ENCODE measurements around the gene CTIF.

Gene CTIF

DNA sequence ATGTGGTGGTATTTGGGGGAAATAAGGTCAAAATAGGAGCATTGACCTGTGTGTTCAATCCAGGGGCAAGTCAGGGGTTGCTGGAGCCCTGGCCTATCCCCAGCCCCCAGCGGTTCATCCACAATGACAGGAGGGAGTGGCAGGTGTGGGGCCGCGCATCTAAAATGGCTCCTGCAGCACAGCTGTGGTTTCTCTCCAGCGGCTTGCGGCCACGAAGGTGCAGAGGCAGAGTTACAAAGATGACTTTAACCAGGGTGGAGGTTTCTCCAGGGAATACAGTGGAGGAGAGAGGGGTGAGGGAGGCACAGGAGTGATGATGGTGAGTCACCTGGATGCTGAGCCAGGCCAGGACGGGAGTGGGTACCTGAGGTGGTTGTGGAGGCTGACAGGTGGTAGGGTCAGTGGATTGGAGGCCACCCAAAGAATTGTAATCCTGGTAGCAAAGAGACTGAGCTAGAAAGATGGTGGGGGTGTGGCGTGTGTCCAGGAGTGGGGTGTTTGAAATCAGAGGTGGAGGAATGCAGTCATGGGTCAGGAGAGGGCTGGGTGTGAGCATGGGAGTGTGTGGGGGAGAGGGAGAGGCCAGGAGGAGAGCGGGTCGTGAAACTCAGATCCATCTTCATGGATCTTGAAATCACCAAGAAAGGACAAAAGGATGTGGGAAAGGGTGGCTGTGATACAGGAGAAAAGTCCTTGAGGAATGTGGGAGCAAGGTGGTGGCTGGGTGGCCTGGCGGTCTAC is 83.2 kb downstream of the CTIF start:
- peak; percentile 59 for DNase-seq (ENCODE audit: low spot score)

DNA sequence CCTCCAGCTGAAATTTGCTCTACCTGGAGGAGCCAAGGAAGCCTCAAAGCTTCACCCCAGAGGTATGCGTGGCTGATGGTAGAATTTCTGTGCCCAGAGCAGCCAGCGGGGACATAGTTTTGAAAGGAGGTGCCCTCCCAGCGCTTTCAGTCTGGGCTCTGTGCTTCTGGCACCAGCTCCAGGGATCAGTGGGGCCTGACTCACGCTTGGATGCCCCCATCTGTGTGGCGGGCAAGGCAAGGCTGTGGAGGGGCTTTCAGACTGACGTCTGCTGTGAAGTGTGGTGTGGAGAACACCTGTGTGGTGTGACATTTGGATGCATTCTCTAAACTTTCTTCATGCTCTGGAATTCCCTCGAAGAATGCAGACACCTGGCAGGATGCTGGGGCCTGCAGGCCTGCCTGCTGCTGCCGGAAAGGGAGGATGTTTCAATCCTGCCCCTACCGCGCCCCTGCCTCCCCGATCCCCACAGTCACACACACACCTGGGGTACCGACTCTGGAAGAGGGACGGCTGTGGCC is 84.1 kb downstream of the CTIF start:
- DNase-seq (ENCODE audit: low spot score) = peak; percentile 85

DNA sequence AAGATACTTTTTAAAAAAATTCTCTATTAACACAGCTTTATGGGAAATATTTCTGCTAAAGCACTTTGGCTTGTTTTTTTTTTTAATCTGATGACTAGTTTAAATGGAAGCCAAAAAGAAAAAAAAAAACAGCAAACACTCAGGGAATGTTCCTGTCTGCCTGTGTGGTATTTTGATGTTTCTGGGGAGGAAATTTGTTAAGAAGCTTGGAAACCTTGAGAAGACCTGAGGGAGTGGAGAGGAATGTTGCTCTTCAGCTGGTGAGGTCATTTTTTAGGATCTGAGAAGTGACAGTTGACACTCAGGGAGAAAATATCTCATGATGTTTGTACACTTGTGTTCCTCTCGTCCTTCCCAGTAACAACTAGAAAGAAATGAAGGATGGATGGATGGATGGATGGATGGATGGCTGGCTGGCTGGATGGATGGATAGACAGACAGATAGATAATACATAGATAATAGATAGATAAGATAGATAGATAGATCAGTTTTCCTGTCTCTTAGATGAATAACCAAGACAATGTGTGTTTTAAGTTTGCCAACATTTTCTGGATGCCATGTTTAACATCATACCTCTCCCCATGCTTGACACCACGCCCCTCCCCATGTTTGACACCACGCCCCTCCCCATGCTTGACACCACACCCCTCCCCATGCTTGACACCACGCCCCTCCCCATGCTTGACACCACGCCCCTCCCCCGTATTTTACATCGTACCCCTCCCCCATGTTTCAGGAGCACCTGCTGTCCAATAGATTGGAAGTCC is 84.8 kb downstream of the CTIF start:
- no peak for DNase-seq (ENCODE audit: low spot score)

DNA sequence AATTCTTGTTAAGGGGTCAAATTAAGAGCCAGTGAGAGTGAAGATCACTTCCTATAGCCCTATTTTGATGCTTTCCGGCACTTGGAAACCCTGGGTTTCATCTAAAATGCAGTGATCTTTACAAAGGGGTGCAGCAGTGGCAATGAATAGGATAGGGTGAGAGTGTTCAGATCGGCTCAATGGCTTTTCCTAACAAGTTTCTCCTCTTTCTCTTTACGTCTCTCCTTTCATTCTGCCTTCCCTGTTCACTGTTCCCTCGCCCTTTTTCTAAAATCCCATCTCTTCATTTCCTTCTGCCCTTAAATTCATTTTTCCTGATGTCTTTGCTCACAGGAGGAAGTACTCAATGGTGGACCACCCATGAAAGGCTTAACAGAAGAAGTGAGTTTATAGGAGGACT is 86.0 kb downstream of the CTIF start:
- DNase-seq (ENCODE audit: low spot score) = no peak

DNA sequence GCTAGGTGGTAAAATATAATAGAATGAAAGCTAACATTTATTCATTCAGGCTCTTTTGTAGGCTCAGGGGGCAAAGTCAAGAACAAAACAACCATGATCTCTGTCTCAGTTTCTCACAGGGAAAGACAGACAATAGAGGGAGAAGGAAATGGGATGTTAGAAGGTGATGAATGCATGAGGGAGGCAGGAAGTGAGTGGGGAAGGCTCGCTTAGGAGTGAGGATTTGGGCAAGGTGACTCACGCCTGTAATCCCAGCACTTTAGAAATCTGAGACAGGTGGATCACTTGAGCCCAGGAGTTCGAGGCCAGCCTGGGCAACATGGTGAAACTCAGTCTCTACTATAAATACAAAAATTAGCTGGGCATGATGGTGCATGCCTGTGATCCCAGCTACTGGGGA is 88.4 kb downstream of the CTIF start:
- DNase-seq (ENCODE audit: low spot score) = no peak

DNA sequence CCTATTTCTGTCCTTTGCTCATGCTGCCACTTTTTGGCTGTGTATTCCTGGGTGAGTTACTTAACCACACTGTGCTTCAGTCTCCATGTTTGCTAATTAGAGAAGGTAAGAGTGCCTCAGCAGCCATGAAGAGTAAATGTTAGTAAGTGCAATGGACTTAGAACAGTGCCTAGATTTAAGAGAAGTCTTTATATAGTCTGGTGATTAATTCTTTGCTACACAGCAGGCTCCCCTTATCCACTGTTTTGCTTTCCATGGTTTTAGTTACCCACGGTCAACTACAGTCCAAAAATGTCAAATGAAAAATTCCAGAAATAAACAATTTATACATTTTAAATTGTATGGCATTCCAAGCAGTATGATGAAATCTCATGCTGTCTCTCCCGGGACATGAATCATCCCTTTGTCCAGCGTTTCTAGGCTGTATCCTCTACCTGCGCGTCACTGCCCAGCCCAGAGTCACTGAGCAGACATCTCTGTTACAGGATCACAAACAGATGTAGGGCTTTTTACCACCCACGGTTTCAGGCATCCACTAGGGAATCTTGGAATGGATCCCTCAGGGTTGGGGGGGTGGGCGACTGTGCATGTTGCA is 91.0 kb downstream of the CTIF start:
- no peak for DNase-seq (ENCODE audit: low spot score)

DNA sequence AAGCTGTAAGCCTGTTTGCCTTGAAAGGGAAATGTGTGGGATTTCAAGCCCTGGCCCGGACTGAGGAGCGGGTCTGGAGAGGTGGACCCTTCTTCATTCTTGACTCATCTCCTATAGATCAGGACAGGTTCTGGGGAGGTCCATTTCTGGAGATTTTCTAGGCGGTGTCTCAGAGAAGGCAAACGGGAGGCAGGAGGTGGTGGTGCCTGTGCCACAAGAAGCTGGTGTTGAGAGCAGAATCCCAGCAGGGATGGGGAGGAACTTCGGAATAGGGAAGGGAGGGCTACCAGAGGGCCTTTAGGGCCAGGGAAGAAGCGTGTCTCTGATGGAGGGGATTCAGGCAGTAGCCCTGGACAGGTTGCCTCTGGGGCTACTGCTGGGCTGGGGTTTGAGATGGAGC is 93.0 kb downstream of the CTIF start:
- no peak for DNase-seq (ENCODE audit: low spot score)

DNA sequence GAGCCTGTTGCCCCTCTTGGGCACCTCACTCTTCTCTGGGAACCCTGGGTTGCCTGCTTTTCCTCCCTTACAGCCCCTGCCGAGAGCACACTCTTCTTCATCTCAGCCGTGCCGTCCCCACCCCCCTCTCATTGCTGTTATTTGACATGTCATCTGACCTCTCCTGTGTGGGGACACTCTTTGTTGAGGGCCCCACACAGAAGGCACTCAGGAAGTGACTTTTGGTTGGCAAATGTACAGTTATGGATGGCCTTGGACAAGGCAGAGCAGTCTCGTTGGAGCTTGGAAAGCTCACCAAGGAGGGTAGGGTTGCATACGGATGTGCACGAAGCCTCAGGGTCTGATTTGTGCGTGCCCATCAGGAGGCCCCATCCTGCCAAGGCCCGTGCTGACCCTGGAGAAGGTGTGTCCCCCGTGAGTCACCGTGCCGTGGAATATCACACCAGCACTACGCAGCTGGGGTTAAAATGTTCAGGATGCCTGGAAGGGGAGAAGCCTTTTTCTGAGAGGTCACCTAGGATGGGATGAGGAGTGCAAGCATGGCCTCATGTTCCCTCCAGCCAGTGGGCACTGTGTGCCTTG is 93.9 kb downstream of the CTIF start:
- no peak for DNase-seq (ENCODE audit: low spot score)

DNA sequence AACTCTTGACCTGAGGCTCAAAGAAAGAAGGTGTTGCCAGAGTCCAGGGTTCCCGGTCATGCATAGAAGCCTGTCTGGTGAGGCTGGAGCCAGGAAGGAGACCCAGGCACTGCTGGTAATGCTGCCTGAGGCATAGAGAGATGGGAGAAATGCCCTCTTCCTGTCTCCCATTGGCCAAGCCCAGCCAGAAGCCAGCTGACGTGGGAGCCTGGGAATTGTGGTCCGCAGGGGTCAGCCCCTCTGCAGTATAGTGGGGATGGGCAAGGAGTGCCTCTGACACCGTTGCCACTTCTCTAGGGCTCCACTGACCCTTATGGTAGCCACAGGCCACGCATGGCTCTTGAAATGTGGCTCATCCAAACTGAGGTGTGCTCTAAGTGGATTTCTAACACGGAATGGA is 95.7 kb downstream of the CTIF start:
- DNase-seq (ENCODE audit: low spot score) = no peak

DNA sequence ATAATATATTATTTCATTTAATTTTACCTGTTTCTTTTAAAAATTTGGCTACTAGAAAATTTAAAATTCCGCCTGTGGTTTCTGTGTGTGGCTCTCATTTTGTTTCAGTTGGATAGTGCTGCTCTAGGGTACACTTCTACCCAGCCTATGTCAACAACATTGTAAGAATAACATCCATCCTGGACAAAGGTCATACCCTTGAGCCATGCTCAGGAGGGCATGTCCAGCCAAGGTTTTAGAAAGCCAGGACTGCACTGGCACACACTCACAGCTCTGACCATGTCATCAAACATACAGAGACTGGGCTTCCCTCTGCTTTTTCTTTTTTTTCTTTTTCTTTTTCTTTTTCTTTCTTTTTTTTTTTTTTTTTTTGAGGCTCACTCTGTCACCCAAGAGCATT is 96.1 kb downstream of the CTIF start:
- no peak for DNase-seq (ENCODE audit: low spot score)

DNA sequence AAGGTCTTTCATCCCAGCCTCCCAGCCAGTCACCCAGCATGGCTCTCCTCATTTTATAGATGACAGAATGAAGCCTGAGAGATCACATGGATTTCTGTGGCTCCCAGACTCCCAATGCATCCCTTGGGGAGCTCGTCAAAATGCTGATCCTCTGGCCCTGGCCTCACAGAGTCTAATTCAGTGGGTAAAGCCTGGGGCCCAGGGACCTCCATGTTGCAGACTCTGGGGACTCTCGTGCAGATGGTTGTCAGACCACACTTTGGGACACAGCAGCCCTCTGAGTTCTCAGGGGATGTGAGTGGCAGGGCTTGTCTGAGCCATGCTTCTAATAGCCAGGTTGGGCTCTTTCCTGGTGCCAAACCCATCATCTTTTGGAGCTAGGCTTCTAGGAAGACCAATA is 97.0 kb downstream of the CTIF start:
- no peak for DNase-seq (ENCODE audit: low spot score)

DNA sequence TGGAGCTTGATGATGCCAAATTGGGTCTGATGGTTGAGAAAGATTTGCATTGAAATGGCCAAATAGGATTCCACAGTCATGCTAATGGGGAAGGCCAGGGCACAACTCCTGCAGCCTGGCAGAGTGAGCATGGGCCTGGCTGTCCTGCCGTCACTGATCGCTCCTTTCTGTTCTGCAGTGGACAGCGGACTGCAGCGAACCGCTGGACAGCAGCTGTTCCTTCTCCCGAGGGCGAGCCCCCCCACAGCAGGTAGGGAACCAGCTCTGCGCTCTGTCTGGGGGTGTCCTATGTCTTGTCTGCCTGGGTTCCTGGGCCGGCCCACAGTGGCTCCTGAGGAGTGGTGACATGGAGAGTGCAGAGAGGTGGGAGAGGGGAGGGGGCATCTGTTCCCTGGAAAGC is 97.6 kb downstream of the CTIF start:
- DNase-seq (ENCODE audit: low spot score) = no peak

DNA sequence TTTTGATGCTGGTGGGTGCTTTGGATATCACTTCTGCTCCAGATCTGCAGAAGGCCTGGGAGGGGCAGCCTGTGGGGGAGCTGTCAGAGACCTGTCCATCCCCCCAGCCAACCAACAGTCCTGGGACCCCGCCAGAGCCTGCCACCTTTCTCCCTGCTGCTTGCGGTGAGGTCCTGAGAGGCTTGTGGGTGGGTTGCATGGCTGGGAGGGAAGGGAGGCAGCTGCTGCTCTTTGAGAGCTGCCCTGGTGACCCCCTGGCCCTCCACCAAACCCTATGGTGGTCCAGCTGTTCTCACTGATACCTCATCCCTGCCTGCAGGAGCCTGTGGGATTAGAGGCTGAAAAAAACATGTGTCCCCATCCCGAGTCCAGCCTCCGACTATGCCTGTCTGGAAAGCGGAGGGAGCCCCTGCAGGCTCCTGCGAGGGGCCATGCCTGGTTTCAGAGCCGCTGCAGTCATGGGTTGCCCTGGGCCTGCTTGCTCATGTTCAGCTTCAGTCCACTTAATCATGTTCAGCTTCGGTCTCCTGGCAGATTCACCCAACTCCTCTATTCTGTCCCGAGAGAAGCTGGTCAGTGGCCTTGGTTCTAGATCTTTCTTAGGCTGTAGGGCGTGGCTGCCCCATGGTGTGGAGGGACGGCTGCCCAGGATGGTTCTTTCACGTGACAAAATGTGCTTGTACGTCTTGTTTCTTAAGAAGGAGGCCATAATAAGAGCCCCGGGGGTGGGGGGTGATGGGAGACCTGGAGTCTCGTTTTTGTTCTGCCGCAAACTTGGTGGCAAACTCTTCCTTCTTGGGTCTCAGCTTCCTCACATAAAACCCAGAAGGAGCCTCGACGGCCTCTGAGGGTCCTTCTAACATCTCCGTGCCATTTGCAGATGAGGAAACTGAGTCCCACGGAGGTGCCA is 98.5 kb downstream of the CTIF start:
- DNase-seq (ENCODE audit: low spot score) = no peak

DNA sequence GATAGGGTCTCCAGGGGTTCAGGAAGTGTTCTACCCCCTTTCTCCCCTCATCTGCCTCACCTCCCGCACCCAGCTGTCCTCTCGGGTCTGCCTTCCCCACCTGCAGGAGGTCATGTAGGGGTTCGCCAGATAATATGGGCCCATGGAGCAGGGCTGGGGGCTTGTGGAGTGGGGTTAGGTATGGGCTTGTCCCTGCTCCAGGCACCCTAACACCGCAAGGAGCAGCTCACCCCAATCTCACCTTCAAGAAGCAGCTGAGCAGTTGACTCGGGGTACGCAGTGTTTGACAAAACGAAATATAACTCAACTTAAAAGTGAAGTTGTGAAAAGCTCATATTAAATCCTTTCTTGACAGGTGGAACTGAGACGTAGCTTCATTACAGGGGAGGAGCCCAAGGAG is 99.6 kb downstream of the CTIF start:
- no peak for DNase-seq (ENCODE audit: low spot score)

DNA sequence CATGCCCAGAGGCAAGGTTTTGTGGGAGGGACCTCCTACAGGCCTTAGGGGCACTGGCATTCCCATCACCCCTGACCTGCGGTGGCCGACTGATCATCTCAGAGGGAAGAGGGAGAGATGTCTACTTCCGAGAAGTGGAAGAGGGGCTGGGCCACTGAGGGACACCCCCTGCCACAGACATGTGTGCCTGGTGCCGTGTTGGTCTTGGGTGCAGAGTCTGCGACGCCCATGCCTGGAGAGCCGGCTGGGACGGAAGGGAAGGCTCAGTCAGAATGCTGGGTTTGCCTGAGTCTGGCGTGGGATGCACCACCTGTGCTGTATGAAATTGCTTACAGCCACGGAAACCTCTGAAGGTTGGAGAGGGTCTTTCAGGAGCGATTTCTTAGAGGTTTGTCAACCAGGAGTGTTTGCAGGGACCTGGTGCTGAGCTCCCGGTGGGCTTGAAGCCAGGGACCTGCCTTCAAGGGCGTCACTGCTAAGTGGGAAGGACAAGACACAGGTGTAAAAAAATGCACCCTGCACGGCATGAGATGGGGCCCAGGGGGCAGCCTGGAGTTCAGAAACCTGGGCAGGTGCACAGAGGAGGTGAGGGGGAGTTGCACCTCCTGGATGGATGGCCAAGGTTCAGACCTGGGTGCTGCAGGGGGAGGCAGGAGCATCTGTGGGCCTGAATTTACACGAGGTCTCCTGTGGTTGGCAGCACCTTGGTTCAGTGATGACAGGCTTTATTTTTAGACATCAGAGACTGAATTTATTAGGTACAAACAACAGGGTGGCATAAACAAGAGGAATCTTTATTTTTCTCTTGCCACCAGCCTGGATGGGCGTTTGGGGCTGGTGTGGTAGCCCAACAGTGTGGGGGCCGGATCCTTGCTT is 100.3 kb downstream of the CTIF start:
- no peak for DNase-seq (ENCODE audit: low spot score)

DNA sequence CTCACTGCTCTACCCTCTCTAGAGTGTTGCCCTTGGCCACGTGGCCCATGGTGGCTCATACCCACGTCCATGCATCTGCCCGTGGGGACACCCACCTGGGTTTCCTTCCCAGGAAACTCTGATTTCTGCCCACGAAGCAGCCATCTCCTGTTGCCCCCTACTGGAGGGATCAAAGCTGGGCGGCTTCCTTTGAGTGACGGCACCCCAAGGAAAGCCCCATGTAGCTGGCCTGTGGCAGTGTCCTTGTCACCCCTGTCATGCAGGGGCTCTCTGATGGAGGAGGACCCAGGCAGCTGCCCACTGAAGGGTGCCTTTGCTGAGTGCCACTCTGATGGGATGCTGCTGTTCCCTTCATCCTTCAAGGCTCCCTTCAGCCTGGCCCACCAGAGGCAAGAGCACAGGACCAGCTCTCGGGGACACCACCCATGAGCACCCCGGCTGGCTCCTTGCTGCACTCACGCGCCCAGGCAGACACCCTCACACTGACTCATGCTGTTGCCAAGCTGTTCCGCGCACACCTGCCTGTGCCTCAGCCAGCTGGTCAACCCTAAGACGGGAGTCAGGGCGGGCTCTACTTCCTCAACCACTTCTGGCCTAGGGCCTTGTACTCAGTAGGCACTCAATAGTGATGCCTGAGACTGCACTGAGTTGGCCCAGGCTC is 101.1 kb downstream of the CTIF start:
- peak; percentile 28 for DNase-seq (ENCODE audit: low spot score)

DNA sequence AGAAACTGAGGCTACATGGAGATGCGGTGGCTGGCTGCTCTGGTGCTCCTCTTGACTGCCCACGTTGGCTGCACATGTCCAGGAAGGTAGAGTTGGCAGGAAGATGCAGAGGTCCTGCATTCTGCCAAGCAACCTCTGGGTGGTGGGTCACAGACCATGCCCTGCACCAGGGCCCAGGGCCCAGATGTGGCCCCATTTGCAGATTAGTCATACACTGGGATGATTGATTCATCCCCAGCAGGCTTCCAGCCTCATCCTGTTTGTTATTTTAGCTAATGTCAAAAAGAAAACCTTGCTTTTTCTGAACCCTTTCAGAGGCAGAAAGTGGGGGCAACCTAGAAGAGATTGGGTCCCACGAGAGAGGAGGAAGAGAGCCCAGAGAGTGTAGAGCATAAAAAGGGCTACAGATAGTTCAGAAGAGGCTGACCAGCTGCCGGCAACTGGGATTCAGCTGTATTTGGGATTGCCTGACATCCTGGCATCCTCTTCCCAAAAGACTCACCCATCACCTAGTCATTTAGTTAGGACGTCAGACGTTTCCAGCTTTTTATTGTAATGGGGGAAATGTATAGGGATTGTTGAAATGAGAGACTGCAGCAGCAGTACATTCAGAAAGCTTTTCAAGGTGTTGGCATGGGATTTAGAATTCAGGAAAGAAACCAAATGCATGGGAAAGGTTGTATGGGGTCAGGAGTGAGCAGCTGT is 101.9 kb downstream of the CTIF start:
- no peak for DNase-seq (ENCODE audit: low spot score)

DNA sequence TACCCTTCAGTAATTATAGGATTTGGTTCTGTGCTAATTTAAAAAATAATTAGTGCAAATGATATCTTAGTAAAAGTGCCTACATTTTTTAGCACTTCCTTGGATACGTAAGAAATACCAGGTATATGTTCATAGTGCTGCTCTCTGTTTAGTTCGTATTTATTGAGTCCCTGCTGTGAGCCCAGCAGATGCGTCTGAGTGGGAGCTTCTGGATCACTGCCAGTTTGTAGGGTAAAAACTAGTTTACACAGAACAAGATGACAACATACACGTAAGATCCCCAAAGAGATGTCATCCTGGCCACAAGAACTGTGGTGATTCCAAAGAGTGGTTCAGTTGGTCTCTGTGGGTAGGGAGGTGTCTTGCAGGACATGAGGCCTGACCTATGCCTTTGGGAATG is 103.2 kb downstream of the CTIF start:
- DNase-seq (ENCODE audit: low spot score) = no peak

DNA sequence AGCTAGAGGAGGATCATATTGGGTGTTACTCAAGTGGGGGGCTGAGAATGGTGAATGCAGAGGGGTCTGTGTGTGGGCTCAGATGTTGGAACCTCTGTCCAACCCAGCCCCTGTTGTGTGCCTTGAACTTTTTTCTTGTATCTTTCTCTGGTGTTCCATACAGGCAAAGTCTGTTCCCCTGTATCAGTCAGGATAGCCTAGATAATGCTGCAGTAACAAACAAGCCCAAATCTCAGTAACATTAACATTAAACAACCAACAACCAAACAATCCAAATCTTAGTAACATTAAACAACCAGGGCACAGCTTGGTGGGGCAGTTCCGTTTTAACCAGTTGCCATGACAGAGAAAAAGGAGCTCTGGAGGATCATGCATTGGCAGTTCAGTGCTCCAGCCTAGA is 103.7 kb downstream of the CTIF start:
- no peak for DNase-seq (ENCODE audit: low spot score)

DNA sequence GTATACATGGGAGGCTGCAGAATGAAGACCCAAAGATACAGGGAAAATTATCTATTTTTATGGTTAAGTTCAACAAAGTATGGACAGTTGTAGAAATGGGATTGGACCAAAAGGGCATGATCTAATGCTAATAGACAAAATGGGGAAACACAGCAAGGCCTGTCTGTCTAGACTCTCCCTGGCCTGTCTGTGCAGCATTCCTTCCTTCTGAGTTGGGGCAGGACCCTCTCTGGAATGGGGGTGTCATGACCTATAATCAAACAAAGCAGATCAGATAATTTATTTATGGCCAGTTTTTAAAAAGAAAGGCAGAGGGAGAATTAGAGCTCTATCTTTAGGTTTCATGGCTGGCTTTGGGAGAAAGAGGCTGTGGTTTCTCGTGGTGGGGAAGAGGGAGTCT is 104.4 kb downstream of the CTIF start:
- DNase-seq (ENCODE audit: low spot score) = no peak
